T follicular helper cell (primary cell): ENCODE results near the gene AQP10.
"Not testable (repeated sequence)": the region's sequence is repeated elsewhere in the genome, so short reads cannot be mapped to it uniquely, and the experiment has no call there.

Experiments
- DNase-seq: peaks from one replicate; pipeline ENCODE4 v3.0.0-alpha.2; 2020; ENCODE audit warnings: low read depth
- total RNA-seq, 2 experiments: gene quantifications; one replicate each; lab custom pipeline; 2026; lab: John Stamatoyannopoulos, UW

AQP10 gene
- total RNA-seq = 0 reads per million in 2 experiments

- DNase-seq = no peak
These were observed at the start of gene AQP10 for GRCh38 chr1:154320882-154321608. Gene AQP10 (plus strand): TSS chr1:154321093. CDS start chr1:154321156, 63 bp downstream.

GRCh38 chr1:154272217-154272998 lies 48.5 kb upstream of the AQP10 start, which contains the start of gene HAX1:
Gene HAX1 (plus strand): TSS chr1:154272629. CDS start chr1:154272724, 95 bp downstream.
- DNase-seq = peak; percentile 95

GRCh38 chr1:154272999-154273563 lies 47.8 kb upstream of the AQP10 start:
- DNase-seq = no peak

- peak; percentile 8 for DNase-seq
These were observed 44.1 kb upstream of the AQP10 start for GRCh38 chr1:154276797-154277196.

- DNase-seq = not testable (repeated sequence)
These were observed 33.3 kb upstream of the AQP10 start for GRCh38 chr1:154287591-154287990.

- DNase-seq = no peak
These were observed 32.2 kb upstream of the AQP10 start for GRCh38 chr1:154288661-154289060.

- no peak for DNase-seq
These were observed 30.0 kb upstream of the AQP10 start for GRCh38 chr1:154290921-154291320.

GRCh38 chr1:154295408-154296235 lies 25.3 kb upstream of the AQP10 start:
- no peak for DNase-seq

- DNase-seq = no peak
These were observed 19.3 kb upstream of the AQP10 start for GRCh38 chr1:154301582-154301981.

GRCh38 chr1:154304664-154305337 lies 16.1 kb upstream of the AQP10 start:
- DNase-seq = no peak

- no peak for DNase-seq
These were observed 14.7 kb upstream of the AQP10 start for GRCh38 chr1:154306151-154306550.

- DNase-seq = not testable (repeated sequence)
These were observed 13.1 kb upstream of the AQP10 start for GRCh38 chr1:154307670-154308270.

GRCh38 chr1:154309136-154309535 lies 11.8 kb upstream of the AQP10 start:
- DNase-seq = not testable (repeated sequence)

- DNase-seq = not testable (repeated sequence)
These were observed 8.4 kb upstream of the AQP10 start for GRCh38 chr1:154312229-154313065.

- no peak for DNase-seq
These were observed 7.9 kb upstream of the AQP10 start for GRCh38 chr1:154313066-154313356.

- DNase-seq = not testable (repeated sequence)
These were observed 6.7 kb upstream of the AQP10 start for GRCh38 chr1:154314226-154314625.

- no peak for DNase-seq
These were observed 4.2 kb upstream of the AQP10 start for GRCh38 chr1:154316704-154317103.

GRCh38 chr1:154318386-154318785 lies 2.5 kb upstream of the AQP10 start:
- DNase-seq = no peak

GRCh38 chr1:154321609-154321934 lies 679 bp downstream of the AQP10 start:
- DNase-seq = not testable (repeated sequence)

- no peak for DNase-seq
These were observed 2.6 kb downstream of the AQP10 start for GRCh38 chr1:154323493-154323892.
